Activated T-helper 1 cell treated with anti-CD3 and anti-CD28 coated beads, Interleukin-2, amount 50 U/mL, for 16 hours (primary cell): ENCODE data around the gene BORCS6.
A peak's percentile ranks its signal among the peaks of the same experiment; 100 is the strongest.
"Not testable (repeated sequence)": the region's sequence is repeated elsewhere in the genome, so short reads cannot be mapped to it uniquely, and the experiment has no call there.

Source experiments
- DNase-seq, 2 donors: peaks; one replicate each; pipeline ENCODE4 v3.0.0-alpha.2; 2020; ENCODE audit warnings: low read depth in 1 of 2, low spot score in 1 of 2

Gene BORCS6

GRCh38 chr17:8175795-8176196, 14.2 kb downstream of the BORCS6 start:
- DNase-seq: no peak

- DNase-seq: no peak
Observed at GRCh38 chr17:8173871-8174322, 16.1 kb downstream of the BORCS6 start.

GRCh38 chr17:8173056-8173870, 16.7 kb downstream of the BORCS6 start:
- peak in 1 of 2 donors; percentile 67 for DNase-seq

DNA sequence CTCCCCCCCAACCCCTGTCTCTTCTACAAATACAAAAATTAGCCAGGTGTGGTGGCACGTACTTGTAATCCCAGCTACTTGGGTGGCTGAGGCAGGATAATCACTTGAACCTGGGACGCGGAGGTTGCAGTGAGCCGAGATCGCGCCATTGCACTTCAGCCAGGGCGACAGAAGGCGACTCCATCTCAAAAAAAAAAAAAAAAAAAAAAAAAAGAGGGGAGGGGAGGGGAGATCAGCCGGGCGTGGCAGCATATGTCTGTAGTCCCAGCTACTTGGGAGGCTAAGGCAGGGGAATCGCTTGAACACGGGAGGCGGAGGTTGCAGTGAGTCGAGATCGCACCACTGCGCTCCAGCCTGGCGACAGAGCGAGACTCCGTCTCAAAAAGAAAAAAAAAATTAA, 19.8 kb downstream of the BORCS6 start:
- DNase-seq: not testable (repeated sequence)

DNA sequence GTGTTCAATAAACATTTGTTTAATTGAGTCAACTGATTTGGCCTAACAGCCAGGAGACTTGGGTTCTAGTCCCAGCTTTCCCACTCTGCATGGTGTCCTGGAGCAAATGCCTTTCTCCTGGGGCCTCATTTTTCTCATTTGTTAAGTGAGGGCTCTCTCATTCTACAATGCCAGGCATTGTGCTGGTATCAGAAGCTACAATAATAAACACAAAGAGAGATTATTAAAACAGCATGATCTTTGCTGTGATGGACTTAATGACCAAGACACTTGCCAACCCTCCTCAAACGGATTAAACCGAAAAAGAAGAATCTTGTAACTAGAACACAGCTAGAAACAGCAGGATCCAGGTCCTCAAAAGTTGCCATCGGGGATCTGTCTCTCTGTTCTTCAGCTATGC, 22.5 kb downstream of the BORCS6 start:
- no peak for DNase-seq

- DNase-seq: no peak
Observed at GRCh38 chr17:8166731-8167130, 23.2 kb downstream of the BORCS6 start.

DNA sequence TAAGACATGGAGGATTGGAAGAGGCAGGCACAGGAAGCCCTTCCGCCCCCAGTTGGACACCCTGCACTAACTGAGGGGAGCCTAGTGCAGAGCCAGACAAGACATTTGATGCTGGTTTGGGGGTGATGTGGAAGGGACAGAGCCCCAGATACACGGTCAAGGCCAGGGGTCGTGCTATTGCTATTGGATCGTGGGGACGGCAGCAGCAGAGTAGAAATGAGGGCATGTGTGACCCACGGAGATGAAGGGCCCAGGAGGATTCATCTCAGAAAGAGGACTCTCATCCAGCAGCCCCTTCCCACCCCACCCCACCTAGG, 25.2 kb downstream of the BORCS6 start:
- no peak for DNase-seq

GRCh38 chr17:8163978-8164814, 25.8 kb downstream of the BORCS6 start:
- DNase-seq: peak in 1 of 2 donors; percentile 52

- no peak for DNase-seq
Observed at GRCh38 chr17:8162997-8163977, 26.7 kb downstream of the BORCS6 start.

DNA sequence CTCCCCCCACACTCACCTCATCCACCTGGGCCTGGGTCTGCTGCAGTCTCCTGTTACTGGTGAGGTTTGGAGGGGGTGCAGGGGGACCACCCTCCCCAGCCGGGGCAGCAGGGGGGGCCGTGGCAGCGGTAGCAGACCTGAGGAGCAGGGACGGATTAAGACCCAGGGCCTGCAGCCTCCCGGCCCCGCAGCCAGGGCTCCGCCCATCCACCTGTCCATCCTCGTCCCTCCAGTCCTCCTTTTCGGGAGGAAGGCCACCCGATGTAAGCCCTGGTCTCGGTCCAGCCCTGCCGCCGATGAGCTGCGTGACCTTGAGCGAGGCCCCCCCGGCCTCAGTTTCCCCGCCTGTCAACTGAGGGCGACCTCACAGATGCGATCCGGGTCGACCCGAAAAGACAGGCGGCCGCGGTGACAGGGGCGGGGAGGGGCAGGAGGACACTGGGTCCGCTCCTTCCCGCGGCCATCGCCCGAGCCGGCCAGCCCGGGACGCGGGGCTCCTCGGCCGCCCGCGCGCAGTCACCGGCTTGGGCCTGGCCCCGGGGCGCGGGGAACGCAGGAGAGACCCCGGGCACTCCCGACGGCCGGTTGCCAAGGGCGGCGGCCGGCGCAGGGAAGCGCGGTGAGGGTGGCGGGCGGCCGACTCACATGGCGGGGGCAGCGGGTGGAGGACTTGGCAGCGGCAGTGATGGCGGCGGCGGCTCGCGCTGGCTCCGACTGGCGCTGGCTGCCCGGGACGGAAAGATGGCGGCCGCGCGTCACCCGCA, 27.6 kb downstream of the BORCS6 start, which contains the start of gene VAMP2:
VAMP2 (minus strand) TSS at position 716 of the 764 bp plus-strand sequence; CDS start at position 647, 69 bp downstream.
- DNase-seq: peak; percentile 71 to 79

GRCh38 chr17:8161289-8162232, 28.4 kb downstream of the BORCS6 start:
- no peak for DNase-seq

DNA sequence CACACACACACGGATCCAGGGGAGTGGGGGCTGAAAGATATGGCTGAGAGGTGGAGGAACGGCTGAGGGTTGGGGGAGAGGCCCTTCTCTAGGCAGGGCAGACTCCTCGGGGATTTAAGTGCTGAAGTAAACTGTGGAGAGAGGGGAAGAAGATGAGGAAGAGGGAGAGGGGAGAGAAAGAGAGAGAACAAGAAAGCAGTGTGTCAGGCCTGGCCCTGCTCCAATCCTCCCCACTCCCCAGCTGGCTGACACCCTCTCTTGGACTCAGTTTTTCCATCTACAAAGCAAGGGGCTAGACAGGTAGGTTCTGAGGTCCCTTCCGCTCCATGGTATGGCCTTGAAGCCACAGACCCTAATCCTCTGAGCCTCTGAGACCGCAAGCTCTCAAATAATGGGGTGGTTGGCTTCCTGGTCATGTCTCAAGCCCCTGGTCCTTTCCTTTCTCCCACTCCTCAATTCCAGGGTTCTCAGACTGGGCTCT, 29.2 kb downstream of the BORCS6 start:
- no peak for DNase-seq

GRCh38 chr17:8160224-8160577, 29.8 kb downstream of the BORCS6 start:
- DNase-seq: no peak

DNA sequence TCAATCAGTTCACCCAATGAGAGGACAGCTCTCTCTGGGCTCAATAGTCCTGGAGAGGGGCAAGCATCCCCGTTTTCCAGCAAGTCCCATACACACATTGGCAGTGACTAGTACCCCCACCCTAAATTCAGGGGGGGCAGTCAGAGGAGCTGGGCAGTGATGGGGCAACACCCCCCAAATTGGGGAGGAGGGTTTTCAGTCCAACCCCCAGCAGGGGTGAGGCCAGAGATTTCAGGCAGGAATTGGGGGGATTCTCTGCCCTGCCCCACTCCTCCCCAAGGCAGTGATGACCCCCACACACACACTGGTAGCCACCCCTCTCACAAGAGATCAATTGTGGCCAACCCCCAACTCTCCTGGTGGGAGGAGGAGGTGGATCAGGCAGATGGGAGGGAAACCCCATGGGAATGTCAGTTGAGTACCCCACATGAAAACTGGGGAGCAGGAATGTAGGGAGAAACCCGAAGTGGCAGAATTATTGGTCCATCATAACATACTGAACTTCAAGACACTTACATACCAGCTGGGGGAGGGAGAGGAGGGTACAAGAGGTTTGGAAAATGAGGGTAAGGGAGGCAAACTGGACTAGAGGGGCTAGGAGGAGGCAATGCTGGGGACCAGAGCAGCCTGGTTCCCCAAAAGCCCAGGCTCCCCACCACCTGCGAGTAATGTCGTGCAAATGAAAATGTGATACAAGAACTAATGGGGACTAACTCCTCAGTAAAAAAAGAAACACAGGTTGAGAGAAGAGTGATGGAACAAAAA, 30.3 kb downstream of the BORCS6 start:
- no peak for DNase-seq

DNA sequence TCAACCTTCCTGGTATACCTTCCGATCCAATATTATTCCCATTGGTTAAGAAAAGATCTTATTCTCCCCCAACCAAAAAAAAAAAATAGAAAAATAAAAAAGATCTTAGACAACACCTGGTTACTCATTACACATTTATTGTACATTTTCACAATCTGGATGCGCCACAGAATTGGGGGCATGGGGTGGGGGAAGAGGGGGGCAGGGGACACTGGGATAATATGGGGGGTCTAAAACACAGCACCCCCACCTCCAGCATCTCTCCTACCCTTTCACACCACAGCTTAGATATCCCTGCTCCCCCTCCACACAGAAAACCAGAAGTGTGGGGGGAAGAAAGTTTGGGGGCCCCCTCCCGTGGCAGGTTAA, 31.0 kb downstream of the BORCS6 start:
- no peak for DNase-seq

DNA sequence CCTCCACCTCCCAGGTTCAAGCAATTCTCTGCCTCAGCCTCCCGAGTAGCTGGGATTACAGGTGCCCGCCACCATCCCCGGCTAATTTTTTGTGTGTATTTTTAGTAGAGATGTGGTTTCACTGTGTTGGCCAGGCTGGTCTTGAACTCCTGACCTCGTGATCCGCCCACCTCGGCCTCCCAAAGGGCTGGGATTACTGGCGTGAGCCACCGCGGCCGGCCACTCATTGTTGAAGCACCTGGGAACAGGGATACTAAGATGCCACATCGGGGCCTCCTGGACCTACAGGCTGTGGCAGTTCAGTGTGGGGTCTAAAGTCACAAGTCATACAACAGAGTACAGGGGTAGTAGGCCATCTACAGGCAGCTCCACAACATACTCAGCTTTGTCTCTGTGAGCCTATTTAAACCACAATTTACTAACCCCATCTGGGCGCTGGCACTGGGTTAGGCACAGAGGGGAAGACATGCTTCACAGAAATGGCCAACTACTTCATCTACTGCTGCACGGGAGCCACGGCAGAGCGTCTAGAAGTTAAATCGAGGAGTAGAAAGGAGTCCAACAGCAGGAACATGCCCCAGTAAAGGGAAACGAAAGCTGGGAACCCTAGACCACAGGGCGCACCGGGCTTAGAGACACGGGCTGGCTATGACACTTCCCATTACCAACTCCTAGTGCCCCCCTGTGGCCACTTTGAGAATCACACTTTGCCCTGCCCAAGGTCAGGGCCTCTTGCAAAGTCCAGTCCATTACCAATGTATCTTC, 31.5 kb downstream of the BORCS6 start:
- DNase-seq: peak; percentile 80 to 81

GRCh38 chr17:8156246-8156992, 33.6 kb downstream of the BORCS6 start:
- peak; percentile 99 to 100 for DNase-seq
